ENCODE measurements around the gene DPYSL5. TPM values are rescaled to one million over a fixed set of nuclear protein-coding genes. Genes with fewer than 3 reads are reported as not detected.

DPYSL5 gene
- total and polyA plus RNA-seq, 10 of the 15 experiments (the other 5 are each of a cell fraction or from before 2014, with no cell fraction given): not detected

DNA sequence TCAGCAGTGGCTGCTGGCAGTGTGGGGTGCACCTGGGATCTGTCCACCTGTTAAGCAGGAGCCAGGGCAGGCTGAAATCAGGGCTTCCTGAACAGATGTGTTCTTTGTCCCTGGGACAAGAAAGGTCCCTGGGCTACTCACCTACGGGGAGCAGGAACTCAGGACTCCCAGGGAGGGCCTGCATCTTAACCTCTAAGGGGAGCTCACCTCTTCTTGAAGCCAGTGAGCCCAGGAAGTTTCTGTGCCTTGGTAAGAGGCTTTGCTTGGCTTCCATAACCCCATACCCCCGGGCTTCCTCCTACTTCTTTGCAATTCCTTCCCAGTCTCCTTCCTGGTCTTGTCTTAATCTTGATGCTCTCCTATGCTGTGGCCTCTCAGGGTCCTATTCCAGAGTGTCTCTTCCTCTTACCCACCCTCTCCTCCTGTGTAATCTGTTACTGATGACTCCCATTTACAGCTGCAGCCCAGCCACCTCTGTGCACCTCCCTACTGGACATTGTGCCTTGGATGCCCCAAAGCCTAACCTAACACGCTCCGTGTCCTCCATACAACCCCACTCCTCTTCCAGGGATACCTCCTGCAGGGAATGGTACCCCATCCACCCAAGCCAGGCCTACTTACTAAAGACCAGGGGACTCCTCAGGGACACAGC is 66.9 kb downstream of the DPYSL5 start:
- no peak overlapping the region for H2AFZ ChIP-seq (ENCODE audit: control insufficient read depth, low read depth, low read length)
- DNase-seq (ENCODE audit: low read depth, low spot score): no peak
- no peak for ATAC-seq
- no peaks in the 10 kb centered on the region for H3K79me2 ChIP-seq (ENCODE audit: control insufficient read depth, insufficient read depth, low read length)
- H3K36me3 ChIP-seq (ENCODE audit: control insufficient read depth in 2 of 2, insufficient read depth in 2 of 2, low read length in 1 of 2): no peaks in the 10 kb centered on the region
- intact Hi-C loops (cut with micrococcal nuclease; ENCODE audit: unreplicated experiment) (no loop called here), in situ Hi-C loops (cut with MboI) (no loop called here)
- WGBS (ENCODE audit: insufficient coverage, insufficient replicate concordance, low lambda C conversion rate, missing lambda C conversion rate): 14% methylated on average over 4 of the region's 4 CpGs
- FAIRE-seq: no peak
- H3K4me1 ChIP-seq (ENCODE audit: control insufficient read depth, insufficient read depth, low read length): no peaks in the 10 kb centered on the region
- H3K4me3 ChIP-seq: no peak overlapping the region
- no peak overlapping the region for H3K27ac ChIP-seq (ENCODE audit: control insufficient read depth, insufficient read depth)
- no TSS peak for BruUV-seq (replicated peaks)
- RAD21 ChIA-PET (ENCODE audit: unreplicated experiment): no interaction called here
- peaks cover 0 to 6% of the 10 kb centered on the region in 2 experiments; a peak in 3 of 4 replicates for H3K27me3 ChIP-seq (replicated peaks in 1 of 2; ENCODE audit: control insufficient read depth in 2 of 2, insufficient read depth in 2 of 2, low read length in 1 of 2)
- no peak overlapping the region for H3K9ac ChIP-seq (ENCODE audit: control insufficient read depth, insufficient read depth, low read length)
- SMC1A ChIA-PET (ENCODE audit: uncharacterized antibody, unreplicated experiment): no interaction called here
- CTCF ChIA-PET: interaction anchor here (0.8 to 1.5 kb wide), 2 partner anchors 8 to 69 kb away, joined by 3 to 4 read pairs; no protein-coding TSS in a partner anchor
- no peaks in the 10 kb centered on the region for H4K20me1 ChIP-seq (ENCODE audit: control insufficient read depth, insufficient read depth)
- TF ChIP-seq BRCA1 (IDR thresholded peaks at IDR 0.05; ENCODE audit: low read depth, low read length): no peak
- H3K4me2 ChIP-seq (ENCODE audit: control insufficient read depth, insufficient read depth): no peak overlapping the region
- POLR2A ChIA-PET: no interaction called here
- H3K9me3 ChIP-seq (replicated peaks; ENCODE audit: control insufficient read depth, insufficient read depth, low read length): no peaks in the 10 kb centered on the region

DNA sequence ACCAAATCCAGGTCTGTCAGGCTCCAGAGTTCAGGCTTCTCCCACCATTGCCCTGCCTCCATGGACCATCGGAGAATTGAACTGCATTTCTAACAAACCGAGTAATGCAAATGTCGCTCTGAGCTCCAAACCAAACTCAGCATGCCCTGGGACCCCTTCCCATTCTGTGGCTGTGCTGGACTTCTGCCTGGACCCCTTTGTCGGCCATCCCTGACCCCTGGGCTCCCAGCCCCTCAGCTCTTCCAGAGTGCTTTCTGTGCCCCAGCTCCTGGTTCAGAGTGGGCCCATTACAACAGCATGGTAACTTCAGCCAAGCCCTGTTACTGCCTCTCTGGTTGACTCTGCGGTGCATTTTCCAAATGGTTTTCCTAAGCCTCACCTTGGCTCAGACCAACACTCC is 67.4 kb downstream of the DPYSL5 start:
- FAIRE-seq (no peak), ATAC-seq (no peak), DNase-seq (ENCODE audit: low read depth, low spot score) (no peak)
- Histone ChIP-seq H3K79me2 (ENCODE audit: control insufficient read depth, insufficient read depth, low read length) (no peaks in the 10 kb centered on the region), H3K4me1 (ENCODE audit: control insufficient read depth, insufficient read depth, low read length) (no peaks in the 10 kb centered on the region), H3K9me3 (replicated peaks; ENCODE audit: control insufficient read depth, insufficient read depth, low read length) (no peaks in the 10 kb centered on the region), H3K4me2 (ENCODE audit: control insufficient read depth, insufficient read depth) (no peak overlapping the region), H3K9ac (ENCODE audit: control insufficient read depth, insufficient read depth, low read length) (no peak overlapping the region), H3K36me3 (ENCODE audit: control insufficient read depth in 2 of 2, insufficient read depth in 2 of 2, low read length in 1 of 2) (no peaks in the 10 kb centered on the region), H2AFZ (ENCODE audit: control insufficient read depth, low read depth, low read length) (no peak overlapping the region), H3K27me3 (replicated peaks in 1 of 2; ENCODE audit: control insufficient read depth in 2 of 2, insufficient read depth in 2 of 2, low read length in 1 of 2) (peaks cover 0 to 6% of the 10 kb centered on the region in 2 experiments; a peak in 3 of 4 replicates), H4K20me1 (ENCODE audit: control insufficient read depth, insufficient read depth) (no peaks in the 10 kb centered on the region), H3K4me3 (no peak overlapping the region), H3K27ac (ENCODE audit: control insufficient read depth, insufficient read depth) (no peak overlapping the region)
- WGBS (ENCODE audit: insufficient coverage, insufficient replicate concordance, low lambda C conversion rate, missing lambda C conversion rate): 43% methylated on average over 5 of the region's 5 CpGs
- ChIA-PET RAD21 (ENCODE audit: unreplicated experiment) (no interaction called here), CTCF (interaction anchor here (0.8 to 1.5 kb wide), 3 partner anchors 7 to 81 kb away, joined by 3 to 4 read pairs (median 3); no protein-coding TSS in a partner anchor), SMC1A (ENCODE audit: uncharacterized antibody, unreplicated experiment) (no interaction called here), POLR2A (interaction anchor here (0.5 kb wide), 1 partner anchor 44 kb away, joined by 4 read pairs; no protein-coding TSS in a partner anchor)
- BruUV-seq (replicated peaks): no TSS peak
- intact Hi-C loops (cut with micrococcal nuclease; ENCODE audit: unreplicated experiment) (no loop called here), in situ Hi-C loops (cut with MboI) (no loop called here)
- TF ChIP-seq MXI1 (IDR thresholded peaks at IDR 0.05; ENCODE audit: low read depth, low read length): no peak
- TF ChIP-seq, protein P1, sequence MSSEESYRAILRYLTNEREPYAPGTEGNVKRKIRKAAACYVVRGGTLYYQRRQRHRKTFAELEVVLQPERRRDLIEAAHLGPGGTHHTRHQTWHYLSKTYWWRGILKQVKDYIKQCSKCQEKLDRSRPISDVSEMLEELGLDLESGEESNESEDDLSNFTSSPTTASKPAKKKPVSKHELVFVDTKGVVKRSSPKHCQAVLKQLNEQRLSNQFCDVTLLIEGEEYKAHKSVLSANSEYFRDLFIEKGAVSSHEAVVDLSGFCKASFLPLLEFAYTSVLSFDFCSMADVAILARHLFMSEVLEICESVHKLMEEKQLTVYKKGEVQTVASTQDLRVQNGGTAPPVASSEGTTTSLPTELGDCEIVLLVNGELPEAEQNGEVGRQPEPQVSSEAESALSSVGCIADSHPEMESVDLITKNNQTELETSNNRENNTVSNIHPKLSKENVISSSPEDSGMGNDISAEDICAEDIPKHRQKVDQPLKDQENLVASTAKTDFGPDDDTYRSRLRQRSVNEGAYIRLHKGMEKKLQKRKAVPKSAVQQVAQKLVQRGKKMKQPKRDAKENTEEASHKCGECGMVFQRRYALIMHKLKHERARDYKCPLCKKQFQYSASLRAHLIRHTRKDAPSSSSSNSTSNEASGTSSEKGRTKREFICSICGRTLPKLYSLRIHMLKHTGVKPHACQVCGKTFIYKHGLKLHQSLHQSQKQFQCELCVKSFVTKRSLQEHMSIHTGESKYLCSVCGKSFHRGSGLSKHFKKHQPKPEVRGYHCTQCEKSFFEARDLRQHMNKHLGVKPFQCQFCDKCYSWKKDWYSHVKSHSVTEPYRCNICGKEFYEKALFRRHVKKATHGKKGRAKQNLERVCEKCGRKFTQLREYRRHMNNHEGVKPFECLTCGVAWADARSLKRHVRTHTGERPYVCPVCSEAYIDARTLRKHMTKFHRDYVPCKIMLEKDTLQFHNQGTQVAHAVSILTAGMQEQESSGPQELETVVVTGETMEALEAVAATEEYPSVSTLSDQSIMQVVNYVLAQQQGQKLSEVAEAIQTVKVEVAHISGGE (CRISPR knock-in tag; IDR thresholded peaks at IDR 0.05): no peak
- TF ChIP-seq CHD1 (IDR thresholded peaks at IDR 0.05; ENCODE audit: low read depth, low read length): no peak
- TF ChIP-seq HCFC1 (IDR thresholded peaks at IDR 0.05; ENCODE audit: low read length): no peak
- TF ChIP-seq, protein P2, sequence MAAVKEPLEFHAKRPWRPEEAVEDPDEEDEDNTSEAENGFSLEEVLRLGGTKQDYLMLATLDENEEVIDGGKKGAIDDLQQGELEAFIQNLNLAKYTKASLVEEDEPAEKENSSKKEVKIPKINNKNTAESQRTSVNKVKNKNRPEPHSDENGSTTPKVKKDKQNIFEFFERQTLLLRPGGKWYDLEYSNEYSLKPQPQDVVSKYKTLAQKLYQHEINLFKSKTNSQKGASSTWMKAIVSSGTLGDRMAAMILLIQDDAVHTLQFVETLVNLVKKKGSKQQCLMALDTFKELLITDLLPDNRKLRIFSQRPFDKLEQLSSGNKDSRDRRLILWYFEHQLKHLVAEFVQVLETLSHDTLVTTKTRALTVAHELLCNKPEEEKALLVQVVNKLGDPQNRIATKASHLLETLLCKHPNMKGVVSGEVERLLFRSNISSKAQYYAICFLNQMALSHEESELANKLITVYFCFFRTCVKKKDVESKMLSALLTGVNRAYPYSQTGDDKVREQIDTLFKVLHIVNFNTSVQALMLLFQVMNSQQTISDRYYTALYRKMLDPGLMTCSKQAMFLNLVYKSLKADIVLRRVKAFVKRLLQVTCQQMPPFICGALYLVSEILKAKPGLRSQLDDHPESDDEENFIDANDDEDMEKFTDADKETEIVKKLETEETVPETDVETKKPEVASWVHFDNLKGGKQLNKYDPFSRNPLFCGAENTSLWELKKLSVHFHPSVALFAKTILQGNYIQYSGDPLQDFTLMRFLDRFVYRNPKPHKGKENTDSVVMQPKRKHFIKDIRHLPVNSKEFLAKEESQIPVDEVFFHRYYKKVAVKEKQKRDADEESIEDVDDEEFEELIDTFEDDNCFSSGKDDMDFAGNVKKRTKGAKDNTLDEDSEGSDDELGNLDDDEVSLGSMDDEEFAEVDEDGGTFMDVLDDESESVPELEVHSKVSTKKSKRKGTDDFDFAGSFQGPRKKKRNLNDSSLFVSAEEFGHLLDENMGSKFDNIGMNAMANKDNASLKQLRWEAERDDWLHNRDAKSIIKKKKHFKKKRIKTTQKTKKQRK (IDR thresholded peaks at IDR 0.05; ENCODE audit: low read depth, low read length): no peak
- TF ChIP-seq POLR2AphosphoS5 (IDR thresholded peaks at IDR 0.05; ENCODE audit: low read length): no peak

Measured in GM12878 (cell line).